HepG2 (cell line): ENCODE data around the gene LTB4R2. TPM values are rescaled to one million over a fixed set of nuclear protein-coding genes. Genes with fewer than 3 reads are reported as not detected.

Source experiments
- CC2D1A ChIP-seq: sonication (generic); formaldehyde crosslinking; IDR thresholded peaks from 2 replicates; pipeline ENCODE4 v1.8.1; 2023; ENCODE audit warnings: mild to moderate bottlenecking, missing genetic modification reagents
- CHD4 ChIP-seq: fragments of 200-600 bp; sonication (generic); IDR thresholded peaks from 2 replicates; pipeline ENCODE4 v1.7.0; 2017; ENCODE audit warnings: mild to moderate bottlenecking, low read length, borderline replicate concordance
- E2F2 ChIP-seq: sonication (generic); formaldehyde crosslinking; IDR thresholded peaks from 2 replicates; pipeline ENCODE4 v1.4.0; 2020; ENCODE audit warnings: missing genetic modification reagents, borderline replicate concordance
- MTF2 ChIP-seq: sonication (generic); formaldehyde crosslinking; IDR thresholded peaks from 2 replicates; pipeline ENCODE4 v1.5.0; 2020; ENCODE audit warnings: missing genetic modification reagents, borderline replicate concordance
- NFE2 ChIP-seq: sonication (generic); formaldehyde crosslinking; IDR thresholded peaks from 2 replicates; pipeline ENCODE4 v1.4.0; 2020; ENCODE audit warnings: missing genetic modification reagents
- NFYB ChIP-seq: sonication (generic); formaldehyde crosslinking; IDR thresholded peaks from 2 replicates; pipeline ENCODE4 v1.4.0; 2020; ENCODE audit warnings: missing genetic modification reagents
- SKI ChIP-seq: fragments of 450-650 bp; IDR thresholded peaks from one replicate; pipeline ENCODE4 v1.6.1; 2018; ENCODE audit warnings: mild to moderate bottlenecking; ENCODE audit not compliant: partially characterized antibody
- TAF1 ChIP-seq: sonication (generic); formaldehyde crosslinking; IDR thresholded peaks from 2 replicates; pipeline ENCODE4 v1.4.0; 2020; ENCODE audit warnings: missing genetic modification reagents
- TEAD3 ChIP-seq: optimal IDR thresholded peaks from 2 replicates; pipeline ENCODE3; 2016; ENCODE audit warnings: borderline replicate concordance
- ZFP1 ChIP-seq: IDR thresholded peaks from 2 replicates; pipeline ENCODE4 v1.6.1; 2016
- ZNF101 ChIP-seq: sonication (generic); formaldehyde crosslinking; IDR thresholded peaks from 2 replicates; pipeline ENCODE4 v1.4.0; 2020; ENCODE audit warnings: mild to moderate bottlenecking, low read depth, missing genetic modification reagents, borderline replicate concordance
- ZNF232 ChIP-seq: sonication (generic); formaldehyde crosslinking; IDR thresholded peaks from 2 replicates; pipeline ENCODE4 v1.4.0; 2020; ENCODE audit warnings: missing genetic modification reagents, borderline replicate concordance
- ZNF318 ChIP-seq: sonication (generic); formaldehyde crosslinking; IDR thresholded peaks from 2 replicates; pipeline ENCODE4 v1.4.0; 2020; ENCODE audit warnings: mild to moderate bottlenecking, missing genetic modification reagents
- ZNF446 ChIP-seq: sonication (generic); formaldehyde crosslinking; IDR thresholded peaks from 2 replicates; pipeline ENCODE4 v1.5.0; 2020; ENCODE audit warnings: mild to moderate bottlenecking, missing genetic modification reagents
- ZNF510 ChIP-seq: sonication (generic); formaldehyde crosslinking; IDR thresholded peaks from 2 replicates; pipeline ENCODE4 v1.4.0; 2020; ENCODE audit warnings: low read depth, mild to moderate bottlenecking, missing genetic modification reagents
- ZNF564 ChIP-seq: sonication (generic); formaldehyde crosslinking; IDR thresholded peaks from 2 replicates; pipeline ENCODE4 v1.8.1; 2023; ENCODE audit warnings: mild to moderate bottlenecking, missing genetic modification reagents
- ZXDC ChIP-seq: sonication (generic); formaldehyde crosslinking; IDR thresholded peaks from 2 replicates; pipeline ENCODE4 v1.5.0; 2020; ENCODE audit warnings: mild to moderate bottlenecking, missing genetic modification reagents
- polyA plus RNA-seq, 8 experiments: library from polyadenylated mRNA; depleted of rRNA in 3 of 8; stranded (reverse) in 7 of 8; unstranded in 1 of 8; fragments of >200 nt; fragmentation: Illumina TruSeq in 4 of 8; extraction: Trizol in 4 of 8; gene quantifications; 2 replicates each; pipeline versions ENCODE4 v1.2.1 to v1.2.3, GENCODE V29; 2011 to 2016; ENCODE audit warnings: low read depth in 4 of 8, missing spikeins in 1 of 8, mixed read lengths in 1 of 8; ENCODE audit not compliant: insufficient read depth in 1 of 8
- total RNA-seq, 5 experiments: library from RNA; depleted of rRNA; stranded (reverse); fragments of >200 nt; fragmentation: Illumina TruSeq; extraction: Trizol; gene quantifications; 2 replicates each; pipeline ENCODE4 v1.2.3, GENCODE V29; 2016; ENCODE audit warnings: low read depth in 1 of 5

Gene LTB4R2
- total and polyA plus RNA-seq, 2 of the 13 experiments (the other 11 are each of a cell fraction or from before 2014, with no cell fraction given) = 3.9 to 6.9 TPM

GRCh38 chr14:24332268-24332993 is 22.5 kb downstream of the LTB4R2 start (continued):
- TF ChIP-seq ZNF318 (CRISPR knock-in tag) = peak; percentile 94
- TF ChIP-seq E2F2 = peak; percentile 9; the same call in 1 of the 2 replicates
- TF ChIP-seq ZNF232 = no peak; the same call in none of the 2 replicates
- no peak for TF ChIP-seq NFE2 (CRISPR knock-in tag)
- TF ChIP-seq CHD4 = no peak
- TF ChIP-seq ZNF564 (CRISPR knock-in tag) = peak; percentile 97; the same call in 1 of the 2 replicates
- peak; percentile 58 for TF ChIP-seq TAF1 (CRISPR knock-in tag)
- TF ChIP-seq NFYB (CRISPR knock-in tag) = no peak
- peak; percentile 83; the same call in 1 of the 2 replicates for TF ChIP-seq ZFP1
- no peak for TF ChIP-seq SKI
- peak; percentile 100 for TF ChIP-seq MTF2 (CRISPR knock-in tag)
- TF ChIP-seq TEAD3 (CRISPR knock-in tag) = peak; percentile 55
- TF ChIP-seq ZXDC (CRISPR knock-in tag) = peak; percentile 94; the same call in 1 of the 2 replicates
- TF ChIP-seq ZNF510 (CRISPR knock-in tag) = peak; percentile 93
- peak; percentile 78 for TF ChIP-seq ZNF446 (CRISPR knock-in tag)
- TF ChIP-seq ZNF101 (CRISPR knock-in tag) = peak; percentile 96
- TF ChIP-seq CC2D1A (CRISPR knock-in tag) = no peak
